GM23338 (cell line): ENCODE data around the gene CACNA1A.

Experiments used
- EZH2phosphoT487 ChIP-seq: fragments of 200-600 bp; sonication (generic); IDR thresholded peaks from one replicate; pipeline ENCODE4 v1.8.1; 2018; ENCODE audit warnings: antibody characterized with exemption; ENCODE audit not compliant: unreplicated experiment
- POLR2AphosphoS5 ChIP-seq: IDR thresholded peaks from 2 replicates; pipeline ENCODE4 v1.6.1; 2016; ENCODE audit warnings: antibody characterized with exemption, low read depth
- TF ChIP-seq, protein P1 (sequence below), 2 experiments: fragments of 200-600 bp in 1 of 2; sonication (generic) in 1 of 2; conservative IDR thresholded peaks; 2 replicates each; pipeline versions ENCODE4 v1.5.1 to v1.6.1; 2016 to 2017; ENCODE audit warnings: antibody characterized with exemption in 2 of 2, low read depth in 2 of 2, mild to moderate bottlenecking in 2 of 2, moderate library complexity in 1 of 2
- TF ChIP-seq, protein P2 (sequence below): IDR thresholded peaks from one replicate; pipeline ENCODE4 v1.6.1; 2018; ENCODE audit warnings: antibody characterized with exemption; ENCODE audit not compliant: unreplicated experiment

DNA sequence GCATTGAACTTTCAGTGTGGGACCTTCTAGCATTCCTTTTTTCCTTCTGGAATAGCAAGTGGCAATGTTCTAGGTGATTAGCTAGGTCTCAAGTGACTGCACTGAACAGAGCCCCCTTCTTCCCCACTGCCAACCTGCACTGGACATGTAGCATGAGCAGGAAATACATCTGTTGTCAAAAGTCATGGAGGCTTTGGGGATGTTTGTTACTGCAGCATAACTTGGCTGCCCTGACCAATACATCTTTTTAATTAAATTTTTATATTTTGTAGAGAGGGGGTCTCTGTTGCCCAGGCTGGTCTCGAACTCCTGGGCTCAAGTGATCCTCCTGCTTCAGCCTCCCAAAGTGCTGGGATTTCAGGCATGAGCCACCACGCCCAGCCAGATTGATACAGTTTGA lies 163.6 kb downstream of the CACNA1A start:
- TF ChIP-seq POLR2AphosphoS5 (no peak), EZH2phosphoT487 (no peak)
- TF ChIP-seq, protein P1, sequence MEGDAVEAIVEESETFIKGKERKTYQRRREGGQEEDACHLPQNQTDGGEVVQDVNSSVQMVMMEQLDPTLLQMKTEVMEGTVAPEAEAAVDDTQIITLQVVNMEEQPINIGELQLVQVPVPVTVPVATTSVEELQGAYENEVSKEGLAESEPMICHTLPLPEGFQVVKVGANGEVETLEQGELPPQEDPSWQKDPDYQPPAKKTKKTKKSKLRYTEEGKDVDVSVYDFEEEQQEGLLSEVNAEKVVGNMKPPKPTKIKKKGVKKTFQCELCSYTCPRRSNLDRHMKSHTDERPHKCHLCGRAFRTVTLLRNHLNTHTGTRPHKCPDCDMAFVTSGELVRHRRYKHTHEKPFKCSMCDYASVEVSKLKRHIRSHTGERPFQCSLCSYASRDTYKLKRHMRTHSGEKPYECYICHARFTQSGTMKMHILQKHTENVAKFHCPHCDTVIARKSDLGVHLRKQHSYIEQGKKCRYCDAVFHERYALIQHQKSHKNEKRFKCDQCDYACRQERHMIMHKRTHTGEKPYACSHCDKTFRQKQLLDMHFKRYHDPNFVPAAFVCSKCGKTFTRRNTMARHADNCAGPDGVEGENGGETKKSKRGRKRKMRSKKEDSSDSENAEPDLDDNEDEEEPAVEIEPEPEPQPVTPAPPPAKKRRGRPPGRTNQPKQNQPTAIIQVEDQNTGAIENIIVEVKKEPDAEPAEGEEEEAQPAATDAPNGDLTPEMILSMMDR (conservative IDR thresholded peaks at IDR 0.05; ENCODE audit: low read depth in 2 of 2): no peak
- TF ChIP-seq, protein P2, sequence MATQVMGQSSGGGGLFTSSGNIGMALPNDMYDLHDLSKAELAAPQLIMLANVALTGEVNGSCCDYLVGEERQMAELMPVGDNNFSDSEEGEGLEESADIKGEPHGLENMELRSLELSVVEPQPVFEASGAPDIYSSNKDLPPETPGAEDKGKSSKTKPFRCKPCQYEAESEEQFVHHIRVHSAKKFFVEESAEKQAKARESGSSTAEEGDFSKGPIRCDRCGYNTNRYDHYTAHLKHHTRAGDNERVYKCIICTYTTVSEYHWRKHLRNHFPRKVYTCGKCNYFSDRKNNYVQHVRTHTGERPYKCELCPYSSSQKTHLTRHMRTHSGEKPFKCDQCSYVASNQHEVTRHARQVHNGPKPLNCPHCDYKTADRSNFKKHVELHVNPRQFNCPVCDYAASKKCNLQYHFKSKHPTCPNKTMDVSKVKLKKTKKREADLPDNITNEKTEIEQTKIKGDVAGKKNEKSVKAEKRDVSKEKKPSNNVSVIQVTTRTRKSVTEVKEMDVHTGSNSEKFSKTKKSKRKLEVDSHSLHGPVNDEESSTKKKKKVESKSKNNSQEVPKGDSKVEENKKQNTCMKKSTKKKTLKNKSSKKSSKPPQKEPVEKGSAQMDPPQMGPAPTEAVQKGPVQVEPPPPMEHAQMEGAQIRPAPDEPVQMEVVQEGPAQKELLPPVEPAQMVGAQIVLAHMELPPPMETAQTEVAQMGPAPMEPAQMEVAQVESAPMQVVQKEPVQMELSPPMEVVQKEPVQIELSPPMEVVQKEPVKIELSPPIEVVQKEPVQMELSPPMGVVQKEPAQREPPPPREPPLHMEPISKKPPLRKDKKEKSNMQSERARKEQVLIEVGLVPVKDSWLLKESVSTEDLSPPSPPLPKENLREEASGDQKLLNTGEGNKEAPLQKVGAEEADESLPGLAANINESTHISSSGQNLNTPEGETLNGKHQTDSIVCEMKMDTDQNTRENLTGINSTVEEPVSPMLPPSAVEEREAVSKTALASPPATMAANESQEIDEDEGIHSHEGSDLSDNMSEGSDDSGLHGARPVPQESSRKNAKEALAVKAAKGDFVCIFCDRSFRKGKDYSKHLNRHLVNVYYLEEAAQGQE: no peak
